ENCODE data around the gene DACH2. TPM values are rescaled to one million over a fixed set of nuclear protein-coding genes. Genes with fewer than 3 reads are reported as not detected.

DACH2 gene
- total and polyA plus RNA-seq, 9 of the 15 experiments (the other 6 are each of a cell fraction or from before 2014, with no cell fraction given) = not detected

- Histone ChIP-seq H3K36me3 (ENCODE audit: control insufficient read depth, insufficient read depth, low read length) (no peaks in the 10 kb centered on the region), H3K9ac (ENCODE audit: insufficient read depth in 1 of 2, low read depth in 2 of 2, low read length in 2 of 2) (no peak overlapping the region), H3K4me3 (no peak overlapping the region), H3K27me3 (ENCODE audit: control insufficient read depth in 2 of 2, insufficient read depth in 2 of 2, low read length in 2 of 2) (no peaks in the 10 kb centered on the region), H3K4me1 (replicated peaks in 1 of 2; ENCODE audit: control insufficient read depth in 2 of 2, insufficient read depth in 2 of 2, low read length in 2 of 2) (no peaks in the 10 kb centered on the region), H2AFZ (ENCODE audit: low read depth, low read length) (no peak overlapping the region), H4K20me1 (replicated peaks; ENCODE audit: control insufficient read depth, insufficient read depth, low read length) (no peaks in the 10 kb centered on the region), H3K9me3 (replicated peaks; ENCODE audit: control insufficient read depth, insufficient read depth, low read depth, low read length) (no peaks in the 10 kb centered on the region), H3K9me1 (ENCODE audit: control insufficient read depth, insufficient read depth, low read length) (no peaks in the 10 kb centered on the region), H3K27ac (ENCODE audit: extremely low read depth, low read depth, low read length) (no peak overlapping the region), H3K79me2 (ENCODE audit: control insufficient read depth, insufficient read depth, low read length) (no peaks in the 10 kb centered on the region), H3K4me2 (ENCODE audit: insufficient read depth, low read length) (no peak overlapping the region)
- POLR2A ChIA-PET = no interaction called here
- ATAC-seq (no peak), FAIRE-seq (no peak), DNase-seq (ENCODE audit: extremely low read depth in 1 of 4, low spot score in 3 of 4) (no peak)
- in situ Hi-C loops (cut with MboI) (no loop called here), intact Hi-C loops (cut with micrococcal nuclease) (no loop called here)
- CTCF ChIA-PET (ENCODE audit: low intra/inter-chr PET ratio) = no interaction called here
- TF ChIP-seq POLR2H (tag; IDR thresholded peaks at IDR 0.05; ENCODE audit: low read depth) = no peak
- TF ChIP-seq ZNF512 (tag; IDR thresholded peaks at IDR 0.05) = no peak
- no peak for TF ChIP-seq NFRKB (IDR thresholded peaks at IDR 0.05; ENCODE audit: low read depth)
- TF ChIP-seq DMBX1 (CRISPR knock-in tag; IDR thresholded peaks at IDR 0.05; ENCODE audit: borderline replicate concordance) = no peak
- TF ChIP-seq ZNF79 (CRISPR knock-in tag; IDR thresholded peaks at IDR 0.05; ENCODE audit: low read depth) = no peak
- no peak for TF ChIP-seq KAT7 (CRISPR knock-in tag; IDR thresholded peaks at IDR 0.05; ENCODE audit: borderline replicate concordance)
- TF ChIP-seq IFI16 (CRISPR knock-in tag; IDR thresholded peaks at IDR 0.05) = no peak
- TF ChIP-seq ZNF695 (CRISPR knock-in tag; IDR thresholded peaks at IDR 0.05) = no peak
- TF ChIP-seq PHF21A (IDR thresholded peaks at IDR 0.05; ENCODE audit: borderline replicate concordance, low read depth) = no peak
- TF ChIP-seq CREB3L1 (IDR thresholded peaks at IDR 0.05; ENCODE audit: borderline replicate concordance, low read depth) = no peak
- TF ChIP-seq FOXP1 (CRISPR knock-in tag; IDR thresholded peaks at IDR 0.05) = no peak
- TF ChIP-seq RBM25 (IDR thresholded peaks at IDR 0.05; ENCODE audit: low read depth, low read length, severe bottlenecking) = no peak
- TF ChIP-seq CREBBP (IDR thresholded peaks at IDR 0.05; ENCODE audit: low read depth, low read length) = no peak
- TF ChIP-seq ZBTB34 (CRISPR knock-in tag; IDR thresholded peaks at IDR 0.05) = no peak
- TF ChIP-seq ETS1 (conservative IDR thresholded peaks at IDR 0.05; ENCODE audit: control insufficient read depth, low read depth, low read length) = no peak
- no peak for TF ChIP-seq MBD2 (IDR thresholded peaks at IDR 0.05; ENCODE audit: borderline replicate concordance, low read depth)
- 0% methylated on average over 3 of the region's 5 CpGs for WGBS (ENCODE audit: insufficient coverage, low coverage, missing lambda C conversion rate)
- no TSS peak for BruUV-seq (replicated peaks)
Observed at GRCh38 chrX:86455495-86455894, 307.2 kb downstream of the DACH2 start.

Measured in K562 (cell line).